Endothelial cell of coronary artery (primary cell): ENCODE data around the gene EMX1. TPM values are rescaled to one million over a fixed set of nuclear protein-coding genes. Genes with fewer than 3 reads are reported as not detected.

Source experiments
- total RNA-seq: library from RNA; depleted of rRNA; stranded (reverse); fragments of >200 nt; gene quantifications from 2 replicates; pipeline ENCODE4 v1.2.3, GENCODE V29; 2014

Gene EMX1
- not detected in 2 replicates for total RNA-seq

DNA sequence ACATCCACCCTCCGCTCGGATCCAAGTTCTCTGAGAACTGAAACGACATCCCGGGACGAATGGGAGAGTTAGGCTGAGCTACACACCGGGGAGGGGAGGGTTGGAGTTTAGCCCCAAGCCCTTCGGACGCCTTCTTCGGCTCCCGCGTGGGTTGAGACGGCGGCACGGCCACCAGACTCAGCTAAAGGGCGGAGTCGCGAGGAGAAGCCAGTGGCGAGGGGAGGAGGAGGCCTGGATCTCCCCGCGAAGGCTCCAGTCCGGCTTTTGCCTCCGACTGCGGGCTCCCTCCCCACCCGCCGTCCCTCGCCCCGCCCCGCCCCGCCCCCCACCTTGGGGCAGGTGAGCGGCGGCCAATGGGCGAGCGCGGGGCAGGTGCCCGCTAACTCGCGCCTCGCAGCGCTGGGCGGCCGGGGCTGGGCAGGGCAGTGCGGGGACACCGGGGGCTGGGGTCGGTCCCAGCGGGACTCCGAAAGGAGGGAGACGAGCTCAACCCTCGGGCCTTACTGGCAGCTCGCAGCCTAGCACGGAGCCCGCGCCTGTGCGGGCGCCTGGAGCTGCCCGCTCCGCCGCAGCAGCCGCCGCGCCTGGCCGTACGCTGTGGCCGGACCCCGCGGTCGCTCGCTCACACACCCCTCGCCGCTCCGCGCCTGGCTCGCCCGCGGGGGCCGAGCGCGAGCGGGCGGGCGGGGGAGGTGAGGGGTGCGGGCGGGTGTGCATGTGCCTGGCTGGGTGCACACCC, at the start of gene EMX1:
TSS of gene EMX1 (plus strand) at position 382 of the 739 bp plus-strand sequence. CDS start at position 716, 334 bp downstream.

GRCh38 chr2:72887032-72887739, 30.1 kb upstream of the EMX1 start, which contains the start of gene SPR:
Gene SPR (plus strand): TSS chr2:72887408. CDS start chr2:72887433, 25 bp downstream.

Other genes starting within 250 kb of the EMX1 start
- 32.3 and 33.8 TPM in 2 replicates for gene EXOC6B, start 91.5 kb upstream of the EMX1 start, total RNA-seq
- gene SPR, start 30.1 kb upstream of the EMX1 start, total RNA-seq = 46.5 and 49.2 TPM in 2 replicates
- 13.5 and 15.4 TPM in 2 replicates for gene SFXN5, start 154.2 kb downstream of the EMX1 start, total RNA-seq
- 34.2 and 39.9 TPM in 2 replicates for gene RAB11FIP5, start 195.4 kb downstream of the EMX1 start, total RNA-seq